Activated CD4-positive, alpha-beta memory T cell treated with anti-CD3 and anti-CD28 coated beads for 36 hours (primary cell): Measurements from ENCODE around the gene ZNG1C. TPM values are rescaled to one million over a fixed set of nuclear protein-coding genes. Genes with fewer than 3 reads are reported as not detected.
"Not testable (repeated sequence)": the region's sequence is repeated elsewhere in the genome, so short reads cannot be mapped to it uniquely, and the experiment has no call there.

Experiments
- CTCF ChIA-PET: fragments of 350-600 bp; sonication (Branson Sonifier 250); formaldehyde crosslinking; loops from one replicate; lab custom pipeline; 2021; ENCODE audit warnings: antibody characterized with exemption, inconsistent platforms; lab: Charles Lee
- POLR2A ChIA-PET: fragments of 350-600 bp; sonication (Branson Sonifier 250); formaldehyde crosslinking; loops from one replicate; lab custom pipeline; 2021; ENCODE audit warnings: antibody characterized with exemption; lab: Charles Lee
- DNase-seq: peaks from one replicate; pipeline ENCODE4 v3.0.0-alpha.2; 2020
- H3K27ac Mint-ChIP-seq: one replicate; pipeline ENCODE4 v1.8.0; 2021; ENCODE audit warnings: mixed read lengths
- H3K27me3 Mint-ChIP-seq: one replicate; pipeline ENCODE4 v1.8.0; 2021; ENCODE audit warnings: mixed read lengths
- H3K36me3 Mint-ChIP-seq: one replicate; pipeline ENCODE4 v1.8.0; 2021; ENCODE audit warnings: mixed read lengths
- H3K4me1 Mint-ChIP-seq: one replicate; pipeline ENCODE4 v1.8.0; 2021; ENCODE audit warnings: low read depth, mixed read lengths
- H3K4me3 Mint-ChIP-seq: one replicate; pipeline ENCODE4 v1.8.0; 2021; ENCODE audit warnings: mild to moderate bottlenecking, mixed read lengths
- H3K9me3 Mint-ChIP-seq: one replicate; pipeline ENCODE4 v1.8.0; 2021; ENCODE audit warnings: mixed read lengths
- intact Hi-C: fragments of 100-400 bp; cut with micrococcal nuclease; formaldehyde crosslinking; loops from one replicate; pipeline ENCODE4 v1.15.1; 2023
- total RNA-seq, 2 experiments: library from RNA; stranded (reverse); gene quantifications; one replicate each; pipeline ENCODE4 v1.2.3, GENCODE V29; 2021

ZNG1C gene
- total RNA-seq, 2 experiments from 2014 or later = 31.6 to 35.1 TPM

- H3K27ac Mint-ChIP-seq, H3K4me3 Mint-ChIP-seq, CTCF ChIA-PET, DNase-seq, H3K9me3 Mint-ChIP-seq, H3K27me3 Mint-ChIP-seq, H3K36me3 Mint-ChIP-seq, POLR2A ChIA-PET, intact Hi-C loops, H3K4me1 Mint-ChIP-seq: not testable (repeated sequence)
Measured at GRCh38 chr9:68323749-68324148, 82.0 kb downstream of the ZNG1C start.

- H3K27ac Mint-ChIP-seq, CTCF ChIA-PET, H3K9me3 Mint-ChIP-seq, H3K27me3 Mint-ChIP-seq, DNase-seq, H3K4me1 Mint-ChIP-seq, H3K4me3 Mint-ChIP-seq, POLR2A ChIA-PET, intact Hi-C loops, H3K36me3 Mint-ChIP-seq: not testable (repeated sequence)
Measured at GRCh38 chr9:68324518-68324917, 82.7 kb downstream of the ZNG1C start.

GRCh38 chr9:68329106-68329505, 87.3 kb downstream of the ZNG1C start:
- CTCF ChIA-PET, POLR2A ChIA-PET, intact Hi-C loops, H3K36me3 Mint-ChIP-seq, DNase-seq, H3K27ac Mint-ChIP-seq, H3K4me3 Mint-ChIP-seq, H3K27me3 Mint-ChIP-seq, H3K9me3 Mint-ChIP-seq, H3K4me1 Mint-ChIP-seq: not testable (repeated sequence)

- CTCF ChIA-PET, H3K27ac Mint-ChIP-seq, H3K36me3 Mint-ChIP-seq, H3K9me3 Mint-ChIP-seq, H3K4me3 Mint-ChIP-seq, POLR2A ChIA-PET, DNase-seq, intact Hi-C loops, H3K27me3 Mint-ChIP-seq, H3K4me1 Mint-ChIP-seq: not testable (repeated sequence)
Measured at GRCh38 chr9:68330531-68331173, 88.9 kb downstream of the ZNG1C start.

- H3K36me3 Mint-ChIP-seq, H3K27me3 Mint-ChIP-seq, intact Hi-C loops, DNase-seq, H3K4me3 Mint-ChIP-seq, POLR2A ChIA-PET, CTCF ChIA-PET, H3K4me1 Mint-ChIP-seq, H3K27ac Mint-ChIP-seq, H3K9me3 Mint-ChIP-seq: not testable (repeated sequence)
Measured at GRCh38 chr9:68332122-68332521, 90.3 kb downstream of the ZNG1C start.

GRCh38 chr9:68335935-68336334, 94.2 kb downstream of the ZNG1C start:
- DNase-seq, H3K27me3 Mint-ChIP-seq, H3K4me3 Mint-ChIP-seq, H3K4me1 Mint-ChIP-seq, CTCF ChIA-PET, H3K36me3 Mint-ChIP-seq, POLR2A ChIA-PET, intact Hi-C loops, H3K9me3 Mint-ChIP-seq, H3K27ac Mint-ChIP-seq: not testable (repeated sequence)

- H3K27ac Mint-ChIP-seq, DNase-seq, H3K9me3 Mint-ChIP-seq, H3K4me1 Mint-ChIP-seq, intact Hi-C loops, H3K36me3 Mint-ChIP-seq, H3K4me3 Mint-ChIP-seq, POLR2A ChIA-PET, H3K27me3 Mint-ChIP-seq, CTCF ChIA-PET: not testable (repeated sequence)
Measured at GRCh38 chr9:68336639-68337339, 95.0 kb downstream of the ZNG1C start.

- H3K9me3 Mint-ChIP-seq, CTCF ChIA-PET, intact Hi-C loops, DNase-seq, H3K27me3 Mint-ChIP-seq, POLR2A ChIA-PET, H3K27ac Mint-ChIP-seq, H3K4me1 Mint-ChIP-seq, H3K4me3 Mint-ChIP-seq, H3K36me3 Mint-ChIP-seq: not testable (repeated sequence)
Measured at GRCh38 chr9:68338000-68338399, 96.2 kb downstream of the ZNG1C start.

- intact Hi-C loops, H3K27ac Mint-ChIP-seq, H3K27me3 Mint-ChIP-seq, DNase-seq, H3K36me3 Mint-ChIP-seq, POLR2A ChIA-PET, H3K9me3 Mint-ChIP-seq, H3K4me1 Mint-ChIP-seq, H3K4me3 Mint-ChIP-seq: not testable (repeated sequence)
- CTCF ChIA-PET = interaction anchor here (1.2 kb wide), 3 partner anchors 75 to 226 kb away, joined by 3 to 5 read pairs (median 4); no protein-coding TSS in a partner anchor
Measured at GRCh38 chr9:68342265-68343025, 100.7 kb downstream of the ZNG1C start.

- H3K27me3 Mint-ChIP-seq, DNase-seq, H3K36me3 Mint-ChIP-seq, H3K9me3 Mint-ChIP-seq, H3K4me1 Mint-ChIP-seq, POLR2A ChIA-PET, intact Hi-C loops, H3K4me3 Mint-ChIP-seq, H3K27ac Mint-ChIP-seq: not testable (repeated sequence)
- CTCF ChIA-PET = interaction anchor here (1.2 kb wide), 3 partner anchors 74 to 225 kb away, joined by 3 to 5 read pairs (median 4); no protein-coding TSS in a partner anchor
Measured at GRCh38 chr9:68343242-68343641, 101.5 kb downstream of the ZNG1C start.

- CTCF ChIA-PET = not testable (repeated sequence)
Measured at GRCh38 chr9:68343992-68344391, 102.2 kb downstream of the ZNG1C start.

More at GRCh38 chr9:68343992-68344391, 102.2 kb downstream of the ZNG1C start:
- POLR2A ChIA-PET, intact Hi-C loops, H3K4me1 Mint-ChIP-seq, H3K27ac Mint-ChIP-seq, H3K27me3 Mint-ChIP-seq, H3K36me3 Mint-ChIP-seq, H3K9me3 Mint-ChIP-seq, DNase-seq, H3K4me3 Mint-ChIP-seq: not testable (repeated sequence)
